Type B pancreatic cell (in vitro differentiated cells): ENCODE measurements around the gene INTS15. TPM values are rescaled to one million over a fixed set of nuclear protein-coding genes. Genes with fewer than 3 reads are reported as not detected.

Source experiments
- DNase-seq: peaks from one replicate; pipeline ENCODE4 v3.0.0; 2021; ENCODE audit warnings: mixed read lengths; ENCODE audit not compliant: unreplicated experiment; ENCODE audit errors: extremely low spot score
- H3K27ac Mint-ChIP-seq: 2 replicates; pipeline ENCODE4 v1.8.0; 2021; ENCODE audit warnings: mild to moderate bottlenecking, mixed read lengths
- H3K27me3 Mint-ChIP-seq: 2 replicates; pipeline ENCODE4 v1.8.0; 2021; ENCODE audit warnings: mixed read lengths
- H3K36me3 Mint-ChIP-seq: 2 replicates; pipeline ENCODE4 v1.8.0; 2021; ENCODE audit warnings: mixed read lengths
- H3K4me1 Mint-ChIP-seq: one replicate; pipeline ENCODE4 v1.8.0; 2021; ENCODE audit warnings: mixed read lengths; ENCODE audit not compliant: unreplicated experiment
- H3K4me3 Mint-ChIP-seq: 2 replicates; pipeline ENCODE4 v1.8.0; 2021; ENCODE audit warnings: mild to moderate bottlenecking, mixed read lengths
- H3K9me3 Mint-ChIP-seq: 2 replicates; pipeline ENCODE4 v1.8.0; 2021; ENCODE audit warnings: mixed read lengths
- total RNA-seq: library from RNA; stranded (reverse); gene quantifications from 2 replicates; pipeline ENCODE4 v1.2.1, GENCODE V29; 2021; ENCODE audit warnings: low replicate concordance
- TF ChIP-seq, protein P1 (sequence below): fragments of 200-600 bp; sonication (generic); conservative IDR thresholded peaks from 2 replicates; pipeline ENCODE4 v1.5.0; 2021; ENCODE audit warnings: antibody characterized with exemption, mild to moderate bottlenecking

Gene INTS15
- total RNA-seq, 1 donor from 2014 or later = 44.1 TPM

DNA sequence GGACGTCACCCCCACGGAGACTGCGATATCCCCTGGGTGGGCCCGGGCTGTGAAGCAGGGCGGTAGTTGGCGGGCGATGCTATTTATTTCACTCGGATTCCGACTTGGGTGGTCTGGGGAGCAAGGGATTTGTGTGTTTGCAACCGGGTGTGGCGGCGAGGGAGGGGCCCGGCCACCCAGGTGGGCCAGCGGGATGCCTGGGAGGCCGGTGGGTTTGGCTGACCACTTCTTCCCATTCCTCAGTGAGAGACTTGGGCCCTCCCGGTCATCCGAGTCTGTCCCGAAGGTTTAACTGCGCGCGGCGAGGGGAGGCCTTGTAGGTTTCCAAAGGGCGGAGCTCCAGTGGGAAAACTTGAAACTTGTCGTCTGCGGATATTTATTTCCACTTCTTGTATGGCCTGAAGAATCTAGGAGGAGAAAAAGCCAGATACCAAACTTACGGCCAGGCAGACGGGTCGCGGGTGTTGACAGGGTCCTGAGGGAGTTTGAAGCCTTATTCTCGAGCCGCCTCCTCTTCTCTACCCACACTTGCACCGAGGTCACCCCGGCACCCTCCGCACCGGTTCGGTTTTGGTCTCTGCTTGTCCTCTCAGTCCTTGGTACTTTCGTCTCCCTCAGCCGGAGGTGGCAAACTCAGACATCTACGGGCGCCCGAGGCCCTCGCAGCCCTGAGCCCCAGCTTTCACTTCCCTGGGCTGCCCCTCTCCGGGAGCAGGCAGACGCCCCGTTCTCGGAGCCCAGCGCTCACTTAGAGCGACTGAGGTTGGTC is 65.2 kb downstream of the INTS15 start:
- no peaks in the 10 kb centered on the region for H3K27me3 Mint-ChIP-seq
- H3K9me3 Mint-ChIP-seq = no peaks in the 10 kb centered on the region
- peaks cover 20% of the 10 kb centered on the region for H3K36me3 Mint-ChIP-seq
- H3K4me3 Mint-ChIP-seq = no peak overlapping the region
- no peak overlapping the region for H3K27ac Mint-ChIP-seq
- TF ChIP-seq, protein P1, sequence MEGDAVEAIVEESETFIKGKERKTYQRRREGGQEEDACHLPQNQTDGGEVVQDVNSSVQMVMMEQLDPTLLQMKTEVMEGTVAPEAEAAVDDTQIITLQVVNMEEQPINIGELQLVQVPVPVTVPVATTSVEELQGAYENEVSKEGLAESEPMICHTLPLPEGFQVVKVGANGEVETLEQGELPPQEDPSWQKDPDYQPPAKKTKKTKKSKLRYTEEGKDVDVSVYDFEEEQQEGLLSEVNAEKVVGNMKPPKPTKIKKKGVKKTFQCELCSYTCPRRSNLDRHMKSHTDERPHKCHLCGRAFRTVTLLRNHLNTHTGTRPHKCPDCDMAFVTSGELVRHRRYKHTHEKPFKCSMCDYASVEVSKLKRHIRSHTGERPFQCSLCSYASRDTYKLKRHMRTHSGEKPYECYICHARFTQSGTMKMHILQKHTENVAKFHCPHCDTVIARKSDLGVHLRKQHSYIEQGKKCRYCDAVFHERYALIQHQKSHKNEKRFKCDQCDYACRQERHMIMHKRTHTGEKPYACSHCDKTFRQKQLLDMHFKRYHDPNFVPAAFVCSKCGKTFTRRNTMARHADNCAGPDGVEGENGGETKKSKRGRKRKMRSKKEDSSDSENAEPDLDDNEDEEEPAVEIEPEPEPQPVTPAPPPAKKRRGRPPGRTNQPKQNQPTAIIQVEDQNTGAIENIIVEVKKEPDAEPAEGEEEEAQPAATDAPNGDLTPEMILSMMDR = no peak
- H3K4me1 Mint-ChIP-seq = no peaks in the 10 kb centered on the region
- no peak for DNase-seq

DNA sequence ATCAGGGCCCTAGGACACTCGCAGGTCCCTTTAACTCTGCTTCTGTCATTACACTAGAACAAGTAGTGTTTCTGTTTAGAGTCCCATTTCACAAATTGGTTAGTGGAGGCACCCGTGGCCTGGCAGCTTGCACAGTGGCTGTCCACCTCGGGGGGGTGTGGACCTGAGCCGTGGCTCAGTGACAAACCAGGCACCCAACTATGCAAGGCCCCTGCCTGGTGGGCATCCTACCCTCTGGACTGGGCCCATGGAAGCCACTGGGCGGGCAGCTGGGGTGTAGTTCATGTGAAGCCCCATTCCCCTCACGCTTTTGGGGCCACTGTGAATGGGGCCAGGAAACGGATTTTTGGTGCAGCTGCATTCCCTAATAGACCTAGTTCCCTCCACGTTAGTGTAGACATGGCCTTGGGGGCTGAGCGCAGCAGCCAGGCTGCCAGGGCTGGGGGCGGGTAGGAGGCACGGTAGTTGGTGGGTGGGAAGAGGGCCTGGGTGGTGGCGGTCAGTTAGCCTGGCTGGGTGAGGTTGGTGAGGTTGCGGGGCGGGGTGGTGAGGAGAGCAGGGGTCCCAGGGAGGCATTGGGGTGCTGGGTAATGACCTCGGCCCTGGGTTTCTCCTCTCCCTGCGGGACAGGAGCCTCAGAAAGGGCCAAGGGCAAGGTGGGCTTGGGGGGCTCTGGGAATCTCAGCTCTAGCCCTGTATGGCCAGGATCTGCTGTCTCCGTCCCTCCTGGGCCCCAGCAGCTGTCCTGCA is 66.0 kb downstream of the INTS15 start:
- Mint-ChIP-seq H3K27me3 (no peaks in the 10 kb centered on the region), H3K4me3 (no peak overlapping the region), H3K27ac (no peak overlapping the region), H3K9me3 (no peaks in the 10 kb centered on the region), H3K4me1 (no peaks in the 10 kb centered on the region), H3K36me3 (peaks cover 13% of the 10 kb centered on the region)
- DNase-seq = no peak
- TF ChIP-seq, protein P1 = no peak

DNA sequence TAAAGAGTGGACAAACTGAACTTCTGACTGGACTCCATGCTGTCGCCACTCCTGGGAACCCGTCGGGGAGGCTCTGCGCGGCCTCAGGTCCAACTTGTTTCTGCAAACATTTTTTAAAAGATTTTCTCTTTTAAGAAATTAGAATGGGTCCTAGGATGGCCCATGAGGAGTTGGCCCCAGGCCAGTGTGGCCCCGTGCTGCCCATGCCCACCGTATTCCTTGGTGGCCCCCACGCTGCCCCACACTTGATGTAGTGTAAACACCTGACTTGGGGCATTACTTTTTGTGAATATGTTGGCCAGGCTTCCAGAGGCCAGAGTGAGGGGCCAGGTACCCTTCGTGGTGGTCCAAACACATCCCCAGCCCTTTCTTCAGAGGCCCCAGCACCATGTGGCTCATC is 66.6 kb downstream of the INTS15 start:
- Mint-ChIP-seq H3K36me3 (peaks cover 9% of the 10 kb centered on the region), H3K27me3 (no peaks in the 10 kb centered on the region), H3K27ac (no peak overlapping the region), H3K4me3 (no peak overlapping the region), H3K9me3 (no peaks in the 10 kb centered on the region), H3K4me1 (no peaks in the 10 kb centered on the region)
- TF ChIP-seq, protein P1 = no peak
- no peak for DNase-seq

Other genes with a start within 250 kb of the INTS15 start
- gene FAM220A, start 241.1 kb upstream of the INTS15 start, total RNA-seq = 22.0 and 23.2 TPM in 2 replicates
- 204 and 253 TPM in 2 replicates for gene RAC1, start 215.5 kb upstream of the INTS15 start, total RNA-seq
- gene DAGLB, start 142.1 kb upstream of the INTS15 start, total RNA-seq = 21.2 and 27.0 TPM in 2 replicates
- 147 and 227 TPM in 2 replicates for gene KDELR2, start 105.9 kb upstream of the INTS15 start, total RNA-seq
- 0.43 and 1.6 TPM in 2 replicates for gene GRID2IP, start 38.6 kb upstream of the INTS15 start, total RNA-seq
- 62.0 and 67.9 TPM in 2 replicates for gene ZDHHC4, start 12.6 kb upstream of the INTS15 start, total RNA-seq
- gene ZNF853, start 25.6 kb downstream of the INTS15 start, total RNA-seq = 5.0 and 9.2 TPM in 2 replicates
- gene ZNF316, start 47.3 kb downstream of the INTS15 start, total RNA-seq = 37.1 and 46.8 TPM in 2 replicates
- 28.3 and 30.9 TPM in 2 replicates for gene ZNF12, start 116.9 kb downstream of the INTS15 start, total RNA-seq
- gene RSPH10B2, start 164.1 kb downstream of the INTS15 start, total RNA-seq = 0.83 and 1.1 TPM in 2 replicates
- gene CCZ1B, start 236.3 kb downstream of the INTS15 start, total RNA-seq = 49.5 and 70.0 TPM in 2 replicates